A673 (cell line): ENCODE data around the gene SYTL1. TPM values are rescaled to one million over a fixed set of nuclear protein-coding genes. Genes with fewer than 3 reads are reported as not detected.

Experiments
- BruUV-seq: library from RNA; stranded (reverse); fragments of 400-500 nt; replicated peaks from 2 replicates; lab custom pipeline; 2021; lab: Mats Ljungman, UMichigan
- CTCF ChIA-PET: fragments of 300-600 bp; sonication (Branson Sonifier 250); formaldehyde crosslinking; loops from one replicate; lab custom pipeline; 2022; ENCODE audit warnings: antibody characterized with exemption; lab: Charles Lee
- POLR2A ChIA-PET: fragments of 300-600 bp; sonication (Branson Sonifier 250); formaldehyde crosslinking; loops from one replicate; lab custom pipeline; 2022; ENCODE audit warnings: antibody characterized with exemption; ENCODE audit not compliant: low non-redundant PET; lab: Charles Lee
- DNase-seq: peaks from one replicate; pipeline ENCODE4 v3.0.0-alpha.2; 2015; ENCODE audit warnings: low spot score
- H3K27ac ChIP-seq: fragments of 200-600 bp; sonication (generic); 2 replicates; pipeline ENCODE4 v1.5.1; 2016; ENCODE audit warnings: mixed run types, low read depth, mild to moderate bottlenecking, mixed read lengths, antibody characterized with exemption, low read length; ENCODE audit not compliant: poor library complexity, severe bottlenecking
- H3K27me3 ChIP-seq: fragments of 200-600 bp; sonication (generic); replicated peaks from 2 replicates; pipeline ENCODE4 v1.6.1; 2017; ENCODE audit warnings: mixed run types, low read depth, mild to moderate bottlenecking, mixed read lengths, antibody characterized with exemption, low read length; ENCODE audit not compliant: insufficient read depth, poor library complexity
- H3K36me3 ChIP-seq: fragments of 200-600 bp; sonication (generic); 2 replicates; pipeline ENCODE4 v1.6.1; 2016; ENCODE audit warnings: mixed run types, mild to moderate bottlenecking, mixed read lengths, antibody characterized with exemption, low read length; ENCODE audit not compliant: insufficient read depth, poor library complexity, severe bottlenecking
- H3K4me1 ChIP-seq: fragments of 200-600 bp; sonication (generic); 2 replicates; pipeline ENCODE4 v1.6.1; 2017; ENCODE audit warnings: mixed run types, mild to moderate bottlenecking, mixed read lengths, antibody characterized with exemption, low read length; ENCODE audit not compliant: insufficient read depth, poor library complexity, severe bottlenecking
- H3K4me3 ChIP-seq: fragments of 200-600 bp; sonication (generic); 2 replicates; pipeline ENCODE4 v1.5.1; 2016; ENCODE audit warnings: low read depth, mixed run types, mild to moderate bottlenecking, mixed read lengths, low read length; ENCODE audit not compliant: poor library complexity, severe bottlenecking
- H3K9me3 ChIP-seq: fragments of 200-600 bp; sonication (generic); 2 replicates; pipeline ENCODE4 v1.6.1; 2016; ENCODE audit warnings: mixed run types, low read depth, mild to moderate bottlenecking, mixed read lengths, antibody characterized with exemption, low read length; ENCODE audit not compliant: poor library complexity, severe bottlenecking
- CTCF ChIP-seq: fragments of 300-800, 200-600 bp; sonication (generic); conservative IDR thresholded peaks from 2 replicates; pipeline ENCODE4 v1.5.1; 2017; ENCODE audit warnings: low read depth, mild to moderate bottlenecking, antibody characterized with exemption, low read length, moderate library complexity, mixed read lengths
- EZH2 ChIP-seq: fragments of 200-600 bp; sonication (generic); IDR thresholded peaks from 2 replicates; pipeline ENCODE4 v1.6.1; 2017; ENCODE audit warnings: borderline replicate concordance, low read depth, mild to moderate bottlenecking, mixed read lengths, antibody characterized with exemption, low read length; ENCODE audit not compliant: poor library complexity, severe bottlenecking
- intact Hi-C: fragments of 100-400 bp; cut with micrococcal nuclease; formaldehyde crosslinking; loops from one replicate; pipeline ENCODE4 v1.10.0; 2022; ENCODE audit not compliant: unreplicated experiment
- total RNA-seq: library from RNA; stranded (reverse); gene quantifications from 2 replicates; pipeline ENCODE4 v1.2.3, GENCODE V29; 2021

SYTL1 gene
- total RNA-seq, 1 experiment from 2014 or later = 2.1 TPM

DNA sequence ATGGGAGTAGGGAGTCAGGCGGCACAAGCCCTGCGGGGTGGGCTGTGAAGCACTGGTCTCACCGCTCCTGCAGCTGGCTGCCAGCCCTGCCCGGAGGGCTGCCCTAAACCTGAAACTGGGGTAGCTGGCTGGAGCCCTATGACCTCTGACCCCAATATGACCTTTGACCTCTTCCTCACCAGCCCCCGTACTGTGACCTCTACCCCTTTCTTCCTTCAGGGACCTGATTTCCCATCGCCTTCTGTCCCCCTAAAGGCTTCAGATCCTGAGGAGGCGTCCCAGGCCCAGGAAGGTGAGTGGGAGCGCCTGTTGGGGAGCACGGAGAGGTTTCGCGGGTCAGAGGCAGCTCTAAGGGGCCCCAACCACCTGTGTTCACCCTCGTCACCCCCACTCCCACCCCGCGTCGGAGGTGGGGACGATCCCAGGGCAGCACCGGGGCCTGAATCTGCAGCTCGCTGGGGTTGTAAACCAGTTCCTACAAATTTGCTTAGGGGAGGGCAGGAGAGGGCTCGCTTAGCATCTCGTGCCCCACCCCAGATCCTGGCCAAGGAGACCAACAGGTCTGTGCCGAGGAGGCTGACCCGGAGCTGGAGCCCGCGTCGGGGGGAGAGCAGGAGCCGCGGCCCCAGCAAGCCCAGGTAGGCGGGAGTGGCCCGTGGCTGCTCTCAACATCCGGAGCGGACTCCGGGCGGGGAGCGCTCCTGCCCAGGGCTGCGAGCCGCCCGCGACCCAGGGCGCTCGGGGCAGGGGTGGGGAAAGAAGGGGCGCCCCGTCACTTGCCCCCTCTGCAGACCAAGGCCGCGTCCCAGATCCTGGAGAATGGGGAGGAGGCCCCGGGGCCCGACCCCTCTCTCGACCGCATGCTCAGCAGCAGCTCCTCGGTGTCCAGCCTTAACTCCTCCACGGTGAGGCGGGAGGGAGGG lies 7.3 kb downstream of the SYTL1 start:
- POLR2A ChIA-PET = no interaction called here
- no TSS peak for BruUV-seq
- Histone ChIP-seq H3K27ac (no peak overlapping the region), H3K9me3 (no peaks in the 10 kb centered on the region), H3K27me3 (no peaks in the 10 kb centered on the region), H3K4me1 (no peaks in the 10 kb centered on the region), H3K4me3 (peak overlapping the region; percentile 51), H3K36me3 (no peaks in the 10 kb centered on the region)
- CTCF ChIA-PET = no interaction called here
- intact Hi-C loops = no loop called here
- TF ChIP-seq EZH2 = no peak
- TF ChIP-seq CTCF = no peak
- peak; percentile 52 for DNase-seq

DNA sequence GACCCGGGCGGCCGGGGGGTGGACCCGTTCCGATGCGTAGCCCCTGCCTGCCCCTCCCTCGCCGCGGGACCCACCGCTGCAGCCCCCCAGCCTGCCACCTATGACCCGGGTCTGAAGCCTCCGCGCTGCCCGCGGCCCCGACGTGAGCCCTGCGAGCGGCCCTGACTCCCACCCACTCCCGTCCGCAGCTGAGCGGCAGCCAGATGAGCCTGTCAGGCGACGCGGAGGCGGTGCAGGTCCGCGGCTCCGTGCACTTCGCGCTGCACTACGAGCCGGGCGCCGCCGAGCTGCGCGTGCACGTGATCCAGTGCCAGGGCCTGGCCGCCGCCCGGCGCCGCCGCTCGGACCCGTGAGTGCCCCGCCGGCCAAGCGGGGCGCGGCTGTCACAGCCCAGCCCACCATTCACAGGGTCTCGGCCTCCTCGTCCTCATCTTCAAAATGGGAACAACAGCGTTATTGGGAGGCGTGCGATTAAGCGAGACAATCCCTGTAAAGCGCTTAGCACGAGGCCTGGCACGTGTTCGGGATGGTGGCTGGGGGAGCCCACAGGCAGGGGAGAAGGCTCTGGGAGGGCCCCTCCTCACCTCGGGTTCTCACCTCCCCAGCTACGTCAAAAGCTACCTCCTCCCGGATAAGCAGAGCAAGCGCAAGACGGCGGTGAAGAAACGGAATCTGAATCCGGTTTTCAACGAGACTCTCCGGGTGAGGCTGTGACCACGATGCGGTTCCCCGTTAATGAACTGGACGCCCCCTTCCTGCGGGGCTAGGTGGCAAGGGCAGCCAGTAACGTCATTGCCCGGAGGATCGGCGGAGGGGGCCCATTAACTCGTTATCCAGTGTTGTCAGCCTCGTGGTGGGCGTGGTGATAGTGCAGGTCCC lies 8.2 kb downstream of the SYTL1 start:
- Histone ChIP-seq H3K27ac (no peak overlapping the region), H3K9me3 (no peaks in the 10 kb centered on the region), H3K36me3 (no peaks in the 10 kb centered on the region), H3K4me1 (no peaks in the 10 kb centered on the region), H3K4me3 (peak overlapping the region; percentile 51), H3K27me3 (no peaks in the 10 kb centered on the region)
- no peak for TF ChIP-seq EZH2
- TF ChIP-seq CTCF = no peak
- CTCF ChIA-PET = interaction anchor here (0.7 kb wide), 1 partner anchor 53 kb away, joined by 4 read pairs; no protein-coding TSS in a partner anchor
- POLR2A ChIA-PET = no interaction called here
- peak; percentile 69 for DNase-seq
- intact Hi-C loops = no loop called here
- BruUV-seq = no TSS peak

- no TSS peak for BruUV-seq
- no peaks in the 10 kb centered on the region for H3K36me3 ChIP-seq
- H3K27ac ChIP-seq = no peak overlapping the region
- no peaks in the 10 kb centered on the region for H3K9me3 ChIP-seq
- intact Hi-C loops = no loop called here
- no peaks in the 10 kb centered on the region for H3K27me3 ChIP-seq
- no peak for DNase-seq
- H3K4me3 ChIP-seq = no peak overlapping the region
- TF ChIP-seq EZH2 = no peak
- no peak for TF ChIP-seq CTCF
- ChIA-PET POLR2A (interaction anchor here (0.6 kb wide), 1 partner anchor 12 kb away, joined by 5 read pairs; no protein-coding TSS in a partner anchor), CTCF (no interaction called here)
- no peaks in the 10 kb centered on the region for H3K4me1 ChIP-seq
Measured at GRCh38 chr1:27350663-27351540, 9.1 kb downstream of the SYTL1 start.
